COR-L47 (cell line): ENCODE data around the gene IQUB.
"Not testable (repeated sequence)": the region's sequence is repeated elsewhere in the genome, so short reads cannot be mapped to it uniquely, and the experiment has no call there.

Experiments used
- DNase-seq: peaks from one replicate; lab custom pipeline; 2025; lab: John Stamatoyannopoulos, UW

The IQUB gene

GRCh38 chr7:123410273-123410904, 124.0 kb downstream of the IQUB start:
- no peak for DNase-seq

- not testable (repeated sequence) for DNase-seq
These were observed 126.4 kb downstream of the IQUB start for GRCh38 chr7:123407951-123408350.
